Esophagus (tissue), 2 donors: ENCODE results near the gene DPP10. TPM values are rescaled to one million over a fixed set of nuclear protein-coding genes. Genes with fewer than 3 reads are reported as not detected.

Experiments
- H3K27ac ChIP-seq, 2 donors: one replicate each; pipeline ENCODE4 v1.5.1; 2013; ENCODE audit warnings: low read depth in 2 of 2, mild to moderate bottlenecking in 2 of 2, inconsistent platforms in 1 of 2, low read length in 1 of 2, moderate library complexity in 1 of 2
- H3K27me3 ChIP-seq, 2 donors: one replicate each; pipeline ENCODE4 v1.6.1; 2013; ENCODE audit warnings: low read length in 2 of 2, control low read depth in 1 of 2, mild to moderate bottlenecking in 1 of 2; ENCODE audit not compliant: insufficient read depth in 2 of 2, control insufficient read depth in 1 of 2
- H3K36me3 ChIP-seq, 2 donors: one replicate each; pipeline ENCODE4 v1.6.1; 2013; ENCODE audit warnings: low read length in 1 of 2; ENCODE audit not compliant: control insufficient read depth in 2 of 2, insufficient read depth in 2 of 2
- H3K4me1 ChIP-seq, 2 donors: one replicate each; pipeline ENCODE4 v1.6.1; 2013; ENCODE audit warnings: low read length in 1 of 2; ENCODE audit not compliant: control insufficient read depth in 2 of 2, insufficient read depth in 2 of 2
- H3K4me3 ChIP-seq, 2 donors: one replicate each; pipeline ENCODE4 v1.5.1; 2013; ENCODE audit warnings: low read length in 2 of 2, mild to moderate bottlenecking in 2 of 2, low read depth in 1 of 2, moderate library complexity in 1 of 2
- H3K9me3 ChIP-seq, 2 donors: one replicate each; pipeline ENCODE4 v1.6.1; 2013; ENCODE audit warnings: mild to moderate bottlenecking in 2 of 2, low read depth in 1 of 2, low read length in 1 of 2, moderate library complexity in 1 of 2; ENCODE audit not compliant: control insufficient read depth in 2 of 2, insufficient read depth in 1 of 2
- WGBS, 2 donors: extraction: QIAGEN DNeasy Blood & Tissue Kit; methylation state at CpG; one replicate each; pipeline ENCODE4 v1.1.7; 2013; 5-methylcytosine and 5-hydroxymethylcytosine counted together
- polyA plus RNA-seq, 2 donors: library from polyadenylated mRNA; stranded (reverse); fragments of 200-250 nt; gene quantifications; one replicate each; pipeline ENCODE4 v1.2.3, GENCODE V29; 2013
- donor health status: healthy with polysubstance abuse.
- donor health status: Bipolar disorder and iron deficiency.

The DPP10 gene
- polyA plus RNA-seq, 2 donors, result 0.02 to 0.13 TPM

- H3K27me3 ChIP-seq, result no peaks in the 10 kb centered on the region
- WGBS, 2 donors, result 49 to 50% methylated on average over 3 of the region's 3 CpGs
- no peak overlapping the region for H3K27ac ChIP-seq
- H3K36me3 ChIP-seq, result no peaks in the 10 kb centered on the region
- no peaks in the 10 kb centered on the region for H3K4me1 ChIP-seq
- H3K4me3 ChIP-seq, result no peak overlapping the region
- no peaks in the 10 kb centered on the region for H3K9me3 ChIP-seq
Measured at GRCh38 chr2:115174651-115175050, 732.2 kb downstream of the DPP10 start.

GRCh38 chr2:115183144-115183543, 740.7 kb downstream of the DPP10 start:
- no peak overlapping the region for H3K27ac ChIP-seq
- H3K36me3 ChIP-seq, result no peaks in the 10 kb centered on the region
- H3K27me3 ChIP-seq, result no peaks in the 10 kb centered on the region
- H3K4me1 ChIP-seq, result no peaks in the 10 kb centered on the region
- H3K4me3 ChIP-seq, result no peak overlapping the region
- 41 to 59% methylated on average over 3 of the region's 3 CpGs for WGBS, 2 donors
- H3K9me3 ChIP-seq, result no peaks in the 10 kb centered on the region

GRCh38 chr2:115190459-115190858, 748.0 kb downstream of the DPP10 start:
- 91 to 96% methylated on average over 13 of the region's 13 CpGs for WGBS, 2 donors
- no peaks in the 10 kb centered on the region for H3K36me3 ChIP-seq
- no peaks in the 10 kb centered on the region for H3K27me3 ChIP-seq
- no peak overlapping the region for H3K4me3 ChIP-seq
- H3K27ac ChIP-seq, result no peak overlapping the region
- peaks cover 3 to 4% of the 10 kb centered on the region in 2 donors for H3K9me3 ChIP-seq
- no peaks in the 10 kb centered on the region for H3K4me1 ChIP-seq

GRCh38 chr2:115194623-115195022, 752.2 kb downstream of the DPP10 start:
- Histone ChIP-seq H3K4me3 (no peak overlapping the region), H3K27ac (no peak overlapping the region), H3K27me3 (no peaks in the 10 kb centered on the region), H3K4me1 (no peaks in the 10 kb centered on the region), H3K9me3 (peaks cover 3 to 4% of the 10 kb centered on the region in 2 donors), H3K36me3 (no peaks in the 10 kb centered on the region)
- 75 to 78% methylated on average over 6 of the region's 6 CpGs for WGBS, 2 donors

- H3K9me3 ChIP-seq, result no peaks in the 10 kb centered on the region
- H3K27ac ChIP-seq, result no peak overlapping the region
- no peaks in the 10 kb centered on the region for H3K27me3 ChIP-seq
- H3K36me3 ChIP-seq, result no peaks in the 10 kb centered on the region
- no peaks in the 10 kb centered on the region for H3K4me1 ChIP-seq
- H3K4me3 ChIP-seq, result no peak overlapping the region
Measured at GRCh38 chr2:115196587-115196986, 754.1 kb downstream of the DPP10 start.

GRCh38 chr2:115199966-115200365, 757.5 kb downstream of the DPP10 start:
- Histone ChIP-seq H3K36me3 (no peaks in the 10 kb centered on the region), H3K4me3 (no peak overlapping the region)
- 40 to 46% methylated on average over 4 of the region's 4 CpGs for WGBS, 2 donors

GRCh38 chr2:115201386-115201785, 758.9 kb downstream of the DPP10 start:
- H3K27ac ChIP-seq, result no peak overlapping the region
- H3K4me1 ChIP-seq, result no peaks in the 10 kb centered on the region
- no peaks in the 10 kb centered on the region for H3K9me3 ChIP-seq
- 86 to 94% methylated on average over 4 of the region's 4 CpGs for WGBS, 2 donors
- H3K4me3 ChIP-seq, result no peak overlapping the region
- no peaks in the 10 kb centered on the region for H3K27me3 ChIP-seq
- H3K36me3 ChIP-seq, result no peaks in the 10 kb centered on the region

More at GRCh38 chr2:115199966-115200365, 757.5 kb downstream of the DPP10 start:
- Histone ChIP-seq H3K4me1 (no peaks in the 10 kb centered on the region), H3K9me3 (no peaks in the 10 kb centered on the region), H3K27ac (no peak overlapping the region), H3K27me3 (no peaks in the 10 kb centered on the region)

GRCh38 chr2:115208493-115209164, 766.2 kb downstream of the DPP10 start:
- 44 to 48% methylated on average over 3 of the region's 3 CpGs for WGBS, 2 donors
- Histone ChIP-seq H3K4me3 (no peak overlapping the region), H3K4me1 (no peaks in the 10 kb centered on the region), H3K36me3 (no peaks in the 10 kb centered on the region), H3K9me3 (no peaks in the 10 kb centered on the region), H3K27me3 (no peaks in the 10 kb centered on the region), H3K27ac (no peak overlapping the region)

GRCh38 chr2:115214050-115214449, 771.6 kb downstream of the DPP10 start:
- H3K4me3 ChIP-seq, result no peak overlapping the region
- no peaks in the 10 kb centered on the region for H3K27me3 ChIP-seq
- H3K27ac ChIP-seq, result no peak overlapping the region
- no peaks in the 10 kb centered on the region for H3K36me3 ChIP-seq
- 68 to 75% methylated on average over 2 of the region's 2 CpGs for WGBS, 2 donors
- no peaks in the 10 kb centered on the region for H3K9me3 ChIP-seq
- no peaks in the 10 kb centered on the region for H3K4me1 ChIP-seq

GRCh38 chr2:115219296-115219695, 776.9 kb downstream of the DPP10 start:
- no peaks in the 10 kb centered on the region for H3K4me1 ChIP-seq
- no peak overlapping the region for H3K4me3 ChIP-seq
- no peak overlapping the region for H3K27ac ChIP-seq
- no peaks in the 10 kb centered on the region for H3K9me3 ChIP-seq
- 83 to 90% methylated on average over 2 of the region's 2 CpGs for WGBS, 2 donors
- no peaks in the 10 kb centered on the region for H3K36me3 ChIP-seq
- no peaks in the 10 kb centered on the region for H3K27me3 ChIP-seq
